HL-60 (cell line): ENCODE measurements around the gene PCYT1A.

Source experiments
- CTCF ChIP-seq: IDR thresholded peaks from one replicate; pipeline ENCODE4 v1.5.1; 2011; ENCODE audit warnings: low read length, control low read depth, inconsistent platforms; ENCODE audit not compliant: insufficient read depth
- POLR2AphosphoS5 ChIP-seq: IDR thresholded peaks from 2 replicates; pipeline ENCODE4 v1.6.1; 2012; ENCODE audit warnings: low read depth

GRCh38 chr3:196268284-196269163 is 19.0 kb downstream of the PCYT1A start:
- TF ChIP-seq CTCF (no peak), POLR2AphosphoS5 (no peak)
